T-cell (primary cell): ENCODE results near the gene ADAMTSL1. TPM values are rescaled to one million over a fixed set of nuclear protein-coding genes. Genes with fewer than 3 reads are reported as not detected.

ENCODE experiments used
- ATAC-seq, 4 experiments: fragments of 200-7000 bp in 3 of 4; fragments of 150-1000 bp in 1 of 4; cut with Tn5 transposase; replicated peaks in 1 of 4; 1 replicate in 3 of 4; 2 replicates in 1 of 4; pipeline ENCODE4 v1.10.0; 2021; ENCODE audit warnings: moderate library complexity in 3 of 4, mild to moderate bottlenecking in 2 of 4, moderate number of reproducible peaks in 1 of 4
- CTCF ChIA-PET, 2 donors: fragments of 300-600 bp; sonication (Branson Sonifier 250); formaldehyde crosslinking; loops; one replicate each; lab custom pipeline; 2022; ENCODE audit warnings: antibody characterized with exemption in 2 of 2; lab: Charles Lee
- POLR2A ChIA-PET, 2 donors: fragments of 300-600 bp; sonication (Branson Sonifier 250); formaldehyde crosslinking; loops; one replicate each; lab custom pipeline; 2022; ENCODE audit warnings: antibody characterized with exemption in 2 of 2; lab: Charles Lee
- DNase-seq, 35 experiments: peaks; one replicate each; pipeline versions ENCODE4 v3.0.0 to v3.0.0-alpha.2; 2013 to 2023
- H3K27ac ChIP-seq: one replicate; pipeline ENCODE4 v1.5.1; 2013; ENCODE audit warnings: low read length
- H3K27me3 ChIP-seq, 2 experiments: replicated peaks in 1 of 2; 1 replicate in 1 of 2; 2 replicates in 1 of 2; pipeline versions ENCODE4 v1.6.1 to v1.7.0; 2013; ENCODE audit warnings: low read length in 1 of 2, mixed read lengths in 1 of 2; ENCODE audit not compliant: control insufficient read depth in 2 of 2, insufficient read depth in 2 of 2; ENCODE audit errors: extremely low read depth in 1 of 2
- H3K36me3 ChIP-seq, 2 donors: 1 replicate in 1 of 2; 2 replicates in 1 of 2; pipeline versions ENCODE4 v1.6.1 to v1.7.0; 2013; ENCODE audit warnings: low read length in 1 of 2; ENCODE audit not compliant: control insufficient read depth in 2 of 2, insufficient read depth in 1 of 2; ENCODE audit errors: extremely low read depth in 1 of 2
- H3K4me1 ChIP-seq, 2 experiments: 1 replicate in 1 of 2; 2 replicates in 1 of 2; pipeline versions ENCODE4 v1.6.1 to v1.7.0; 2013; ENCODE audit warnings: low read length in 2 of 2, mixed read lengths in 1 of 2; ENCODE audit not compliant: insufficient read depth in 2 of 2, control insufficient read depth in 1 of 2; ENCODE audit errors: extremely low read depth in 1 of 2
- H3K4me3 ChIP-seq, 2 donors: 1 replicate in 1 of 2; 2 replicates in 1 of 2; pipeline versions ENCODE4 v1.5.1 to v1.7.0; 2013; ENCODE audit warnings: mild to moderate bottlenecking in 2 of 2, low read length in 1 of 2, moderate library complexity in 1 of 2; ENCODE audit not compliant: control insufficient read depth in 1 of 2; ENCODE audit errors: extremely low read depth in 1 of 2
- H3K9me3 ChIP-seq: 2 replicates; pipeline ENCODE4 v1.7.0; 2013
- H3K27ac Mint-ChIP-seq, 2 donors: one replicate each; pipeline ENCODE4 v1.8.0; 2020 to 2021; ENCODE audit warnings: mild to moderate bottlenecking in 2 of 2, mixed read lengths in 2 of 2
- H3K27me3 Mint-ChIP-seq, 2 donors: one replicate each; pipeline ENCODE4 v1.8.0; 2021 to 2022; ENCODE audit warnings: mixed read lengths in 2 of 2
- H3K36me3 Mint-ChIP-seq: one replicate; pipeline ENCODE4 v1.8.0; 2021; ENCODE audit warnings: mixed read lengths
- H3K4me1 Mint-ChIP-seq, 3 donors: one replicate each; pipeline ENCODE4 v1.8.0; 2020 to 2022; ENCODE audit warnings: mixed read lengths in 3 of 3, mild to moderate bottlenecking in 1 of 3
- H3K4me3 Mint-ChIP-seq, 3 donors: one replicate each; pipeline ENCODE4 v1.8.0; 2020 to 2022; ENCODE audit warnings: mild to moderate bottlenecking in 3 of 3, mixed read lengths in 3 of 3, moderate library complexity in 3 of 3
- H3K9me3 Mint-ChIP-seq, 3 donors: one replicate each; pipeline ENCODE4 v1.8.0; 2020 to 2022; ENCODE audit warnings: mixed read lengths in 3 of 3
- WGBS: methylation state at CpG from one replicate; pipeline ENCODE4 v1.1.5; 2013; ENCODE audit warnings: missing lambda C conversion rate; ENCODE audit not compliant: insufficient coverage; 5-methylcytosine and 5-hydroxymethylcytosine counted together
- total RNA-seq, 35 experiments: library from RNA in 6 of 35; stranded (reverse) in 6 of 35; fragments of 120-200 nt in 1 of 35; gene quantifications; one replicate each; pipeline versions ENCODE4 v1.2.1 to v1.2.4 and lab custom pipeline; 2013 to 2026

ADAMTSL1 gene
- total RNA-seq, 5 donors from 2014 or later (not counting 1 experiment from before 2014, with no cell fraction given) = 0.10 TPM; not detected in 4

DNA sequence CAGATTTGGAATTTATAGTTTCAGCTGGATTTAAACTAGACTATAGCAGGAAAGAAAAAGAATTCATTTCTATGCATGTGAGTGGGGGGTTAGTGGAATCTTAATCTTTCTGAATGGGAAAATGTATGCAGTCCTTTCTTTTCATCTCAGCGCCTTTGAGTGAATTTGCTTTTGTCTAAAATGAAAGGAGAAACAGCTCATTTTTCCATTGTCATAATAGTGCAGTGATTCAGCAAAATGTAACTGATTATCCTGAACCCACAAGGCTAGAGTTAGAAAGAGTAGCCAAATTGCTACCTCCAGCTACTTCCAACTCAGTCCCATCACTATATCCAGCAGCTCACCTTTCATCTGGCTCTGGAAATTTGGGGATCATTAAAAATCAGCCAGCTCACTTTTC, 134.4 kb downstream of the ADAMTSL1 start:
- Mint-ChIP-seq H3K4me1 (no peaks in the 10 kb centered on the region), H3K36me3 (no peaks in the 10 kb centered on the region), H3K4me3 (no peak overlapping the region), H3K27ac (no peak overlapping the region), H3K27me3 (no peaks in the 10 kb centered on the region), H3K9me3 (no peaks in the 10 kb centered on the region)
- ChIA-PET CTCF (no interaction called here), POLR2A (no interaction called here)
- H3K27ac ChIP-seq = no peak overlapping the region
- DNase-seq (no peak), ATAC-seq (no peak)
- no peak overlapping the region for H3K4me3 ChIP-seq
- no peaks in the 10 kb centered on the region for H3K4me1 ChIP-seq
- no CpG with 5 or more reads among the region's 1 CpG for WGBS
- H3K27me3 ChIP-seq = no peaks in the 10 kb centered on the region
- no peaks in the 10 kb centered on the region for H3K36me3 ChIP-seq
- no peaks in the 10 kb centered on the region for H3K9me3 ChIP-seq

DNA sequence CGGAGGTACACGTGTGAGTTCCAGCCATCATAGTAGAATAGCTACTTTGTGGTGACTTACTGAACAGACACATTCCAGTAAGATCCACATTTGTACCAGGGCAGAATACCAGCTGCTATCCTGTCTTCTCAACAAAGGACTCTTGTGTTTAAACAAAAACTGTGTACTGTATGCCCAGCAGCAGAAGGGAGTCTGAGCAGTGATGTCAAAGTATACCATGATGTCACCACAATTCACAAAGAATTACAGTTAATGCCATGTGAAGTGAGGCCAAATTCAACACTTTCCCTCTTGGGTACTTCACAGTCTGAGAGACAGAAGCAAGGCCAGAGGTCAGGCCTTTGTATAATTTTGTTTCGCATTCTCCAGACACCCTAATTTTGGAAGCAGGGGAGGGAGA, 137.0 kb downstream of the ADAMTSL1 start:
- H3K9me3 ChIP-seq = no peaks in the 10 kb centered on the region
- no peaks in the 10 kb centered on the region for H3K4me1 ChIP-seq
- H3K27me3 Mint-ChIP-seq = no peaks in the 10 kb centered on the region
- H3K27ac Mint-ChIP-seq = no peak overlapping the region
- DNase-seq (no peak), ATAC-seq (no peak)
- H3K4me3 ChIP-seq = no peak overlapping the region
- CTCF ChIA-PET = no interaction called here
- no peak overlapping the region for H3K4me3 Mint-ChIP-seq
- no peaks in the 10 kb centered on the region for H3K27me3 ChIP-seq
- WGBS = no CpG with 5 or more reads among the region's 3 CpGs
- H3K4me1 Mint-ChIP-seq = no peaks in the 10 kb centered on the region
- POLR2A ChIA-PET = no interaction called here
- no peaks in the 10 kb centered on the region for H3K36me3 Mint-ChIP-seq
- H3K27ac ChIP-seq = no peak overlapping the region
- peaks cover 0 to 3% (median 0%) of the 10 kb centered on the region in 3 donors for H3K9me3 Mint-ChIP-seq
- no peaks in the 10 kb centered on the region for H3K36me3 ChIP-seq

DNA sequence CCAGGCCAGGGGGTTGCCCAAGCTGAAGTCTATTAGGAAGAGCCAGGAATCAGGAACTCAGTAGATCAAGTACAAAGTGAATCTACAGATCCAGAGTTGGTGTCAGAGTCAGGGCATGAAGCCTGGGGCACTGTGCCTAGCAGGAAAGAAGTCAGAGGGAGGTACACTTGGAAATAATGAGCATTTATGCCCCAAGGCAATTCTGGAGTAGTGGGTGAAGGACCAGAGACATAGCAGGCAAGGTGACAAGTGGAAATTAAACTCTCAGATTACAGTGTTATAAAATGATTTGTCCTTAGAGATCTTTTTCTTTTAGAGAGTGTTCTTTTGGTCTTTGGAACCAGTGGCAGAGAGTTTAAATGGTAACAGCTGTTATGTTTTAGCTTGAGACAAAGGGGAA, 138.0 kb downstream of the ADAMTSL1 start:
- H3K36me3 Mint-ChIP-seq = no peaks in the 10 kb centered on the region
- H3K27ac ChIP-seq = no peak overlapping the region
- ChIA-PET CTCF (no interaction called here), POLR2A (no interaction called here)
- no peaks in the 10 kb centered on the region for H3K27me3 ChIP-seq
- H3K4me3 Mint-ChIP-seq = no peak overlapping the region
- no peaks in the 10 kb centered on the region for H3K4me1 ChIP-seq
- no peak overlapping the region for H3K4me3 ChIP-seq
- H3K9me3 ChIP-seq = no peaks in the 10 kb centered on the region
- no peaks in the 10 kb centered on the region for H3K27me3 Mint-ChIP-seq
- peaks cover 0 to 3% (median 0%) of the 10 kb centered on the region in 3 donors for H3K9me3 Mint-ChIP-seq
- DNase-seq (no peak), ATAC-seq (no peak)
- H3K36me3 ChIP-seq = no peaks in the 10 kb centered on the region
- H3K27ac Mint-ChIP-seq = no peak overlapping the region
- no peaks in the 10 kb centered on the region for H3K4me1 Mint-ChIP-seq

DNA sequence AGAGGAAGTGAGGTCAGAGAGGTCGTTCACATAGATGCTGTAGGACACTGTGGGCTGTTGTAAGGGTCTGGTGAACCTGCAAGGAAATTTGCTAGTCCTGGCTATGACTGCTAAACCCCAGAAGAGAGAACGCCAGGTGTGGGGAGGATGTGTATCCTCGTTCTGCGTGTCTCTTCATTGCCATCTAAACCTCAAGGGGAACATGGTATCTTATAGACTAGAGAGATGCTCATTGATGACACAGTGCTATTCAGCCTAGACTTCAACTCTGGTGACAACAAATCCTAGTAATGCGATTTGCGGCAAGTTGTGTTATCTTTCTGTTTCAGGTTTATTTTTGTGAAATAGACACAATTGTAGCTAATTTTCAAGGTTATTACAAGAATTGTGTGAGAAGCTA, 140.2 kb downstream of the ADAMTSL1 start:
- Histone ChIP-seq H3K4me1 (no peaks in the 10 kb centered on the region), H3K27ac (no peak overlapping the region), H3K4me3 (no peak overlapping the region), H3K27me3 (no peaks in the 10 kb centered on the region), H3K36me3 (no peaks in the 10 kb centered on the region), H3K9me3 (no peaks in the 10 kb centered on the region)
- DNase-seq = no peak
- Mint-ChIP-seq H3K9me3 (peaks cover 0 to 3% (median under 1%) of the 10 kb centered on the region in 3 donors), H3K27me3 (no peaks in the 10 kb centered on the region), H3K36me3 (no peaks in the 10 kb centered on the region), H3K4me3 (no peak overlapping the region), H3K4me1 (no peaks in the 10 kb centered on the region), H3K27ac (no peak overlapping the region)
- ChIA-PET POLR2A (no interaction called here), CTCF (no interaction called here)
- WGBS = 53% methylated on average over 3 of the region's 6 CpGs
- no peak for ATAC-seq

GRCh38 chr9:18614651-18615050, 140.7 kb downstream of the ADAMTSL1 start:
- Mint-ChIP-seq H3K36me3 (no peaks in the 10 kb centered on the region), H3K4me1 (no peaks in the 10 kb centered on the region), H3K27me3 (no peaks in the 10 kb centered on the region), H3K27ac (no peak overlapping the region), H3K4me3 (no peak overlapping the region), H3K9me3 (peaks cover 0 to 3% (median 1%) of the 10 kb centered on the region in 3 donors)
- no peaks in the 10 kb centered on the region for H3K27me3 ChIP-seq
- H3K4me1 ChIP-seq = no peaks in the 10 kb centered on the region
- no peak overlapping the region for H3K27ac ChIP-seq
- ChIA-PET CTCF (no interaction called here), POLR2A (interaction anchor here in 1 of 2 donors (0.7 kb wide), 1 partner anchor 140 kb away, joined by 4 read pairs; no protein-coding TSS in a partner anchor)
- ATAC-seq = no peak
- no peaks in the 10 kb centered on the region for H3K9me3 ChIP-seq
- H3K36me3 ChIP-seq = no peaks in the 10 kb centered on the region
- no peak for DNase-seq
- H3K4me3 ChIP-seq = no peak overlapping the region
- no CpG with 5 or more reads among the region's 2 CpGs for WGBS

GRCh38 chr9:18616976-18617375, 143.0 kb downstream of the ADAMTSL1 start:
- Histone ChIP-seq H3K27ac (no peak overlapping the region), H3K4me1 (no peaks in the 10 kb centered on the region), H3K9me3 (no peaks in the 10 kb centered on the region), H3K4me3 (no peak overlapping the region), H3K36me3 (no peaks in the 10 kb centered on the region), H3K27me3 (no peaks in the 10 kb centered on the region)
- POLR2A ChIA-PET = no interaction called here
- peaks cover 0 to 6% (median 1%) of the 10 kb centered on the region in 3 donors for H3K9me3 Mint-ChIP-seq
- no peaks in the 10 kb centered on the region for H3K36me3 Mint-ChIP-seq
- no peak for ATAC-seq
- no peak for DNase-seq
- CTCF ChIA-PET = interaction anchor here in 1 of 2 donors (0.6 kb wide), 1 partner anchor 1101 kb away, joined by 3 read pairs; no protein-coding TSS in a partner anchor
- no peak overlapping the region for H3K4me3 Mint-ChIP-seq
- no peaks in the 10 kb centered on the region for H3K27me3 Mint-ChIP-seq
- no peaks in the 10 kb centered on the region for H3K4me1 Mint-ChIP-seq
- no peak overlapping the region for H3K27ac Mint-ChIP-seq

DNA sequence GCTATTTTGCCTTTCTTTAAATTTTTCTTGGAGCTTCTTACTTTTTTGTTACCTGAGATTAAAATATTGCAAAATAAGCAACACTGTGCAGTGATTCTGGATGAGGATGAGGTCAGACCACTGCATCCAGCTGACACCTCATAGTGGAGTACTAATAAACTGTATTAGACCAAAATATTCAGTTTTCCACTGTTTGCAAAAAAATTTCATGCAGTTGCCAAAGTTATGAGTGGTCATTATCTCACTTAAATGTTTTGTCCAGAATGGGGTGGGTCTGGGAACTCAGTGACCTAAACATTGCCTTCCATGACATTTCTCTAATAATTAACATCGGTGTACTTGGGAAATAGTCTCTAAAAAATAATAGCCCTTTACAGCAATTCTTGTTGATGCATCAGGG, 143.8 kb downstream of the ADAMTSL1 start:
- peaks cover 0 to 6% (median 1%) of the 10 kb centered on the region in 3 donors for H3K9me3 Mint-ChIP-seq
- POLR2A ChIA-PET = no interaction called here

More for the DNA sequence above, 143.8 kb downstream of the ADAMTSL1 start:
- Histone ChIP-seq H3K4me3 (no peak overlapping the region), H3K4me1 (no peaks in the 10 kb centered on the region), H3K36me3 (no peaks in the 10 kb centered on the region), H3K27me3 (no peaks in the 10 kb centered on the region), H3K9me3 (no peaks in the 10 kb centered on the region), H3K27ac (no peak overlapping the region)
- Mint-ChIP-seq H3K4me1 (no peaks in the 10 kb centered on the region), H3K4me3 (no peak overlapping the region), H3K36me3 (no peaks in the 10 kb centered on the region), H3K27me3 (no peaks in the 10 kb centered on the region), H3K27ac (no peak overlapping the region)
- whole genome bisulfite sequencing = no CpG with 5 or more reads among the region's 1 CpG
- DNase-seq = no peak
- no peak for ATAC-seq
- CTCF ChIA-PET = no interaction called here
